Liver (tissue), 9 donors: ENCODE data around the gene MS4A4A. TPM values are rescaled to one million over a fixed set of nuclear protein-coding genes. Genes with fewer than 3 reads are reported as not detected.

Source experiments
- DNase-seq: peaks from one replicate; pipeline ENCODE4 v3.0.0-alpha.2; 2017; ENCODE audit warnings: low spot score
- H3K27ac ChIP-seq, 2 donors: one replicate each; pipeline ENCODE4 v1.7.0; 2013; ENCODE audit warnings: inconsistent platforms in 2 of 2, low read length in 2 of 2, control low read depth in 1 of 2, low read depth in 1 of 2, mild to moderate bottlenecking in 1 of 2
- H3K27me3 ChIP-seq, 4 donors: one replicate each; pipeline versions ENCODE4 v1.6.1 to v1.7.0; 2013; ENCODE audit warnings: low read length in 3 of 4, inconsistent platforms in 1 of 4, mild to moderate bottlenecking in 1 of 4, moderate library complexity in 1 of 4; ENCODE audit not compliant: control insufficient read depth in 4 of 4, insufficient read depth in 4 of 4
- H3K36me3 ChIP-seq, 4 donors: one replicate each; pipeline versions ENCODE4 v1.6.1 to v1.7.0; 2013; ENCODE audit warnings: low read length in 3 of 4, mild to moderate bottlenecking in 3 of 4, low read depth in 1 of 4, moderate library complexity in 1 of 4; ENCODE audit not compliant: control insufficient read depth in 4 of 4, insufficient read depth in 3 of 4
- H3K4me1 ChIP-seq, 4 donors: one replicate each; pipeline versions ENCODE4 v1.6.1 to v1.7.0; 2013; ENCODE audit warnings: low read length in 3 of 4, mild to moderate bottlenecking in 3 of 4, moderate library complexity in 1 of 4; ENCODE audit not compliant: control insufficient read depth in 4 of 4, insufficient read depth in 4 of 4
- H3K4me3 ChIP-seq, 3 donors: one replicate each; pipeline versions ENCODE4 v1.6.1 to v1.7.0; 2013; ENCODE audit warnings: low read length in 3 of 3, control low read depth in 1 of 3, low read depth in 1 of 3, mild to moderate bottlenecking in 1 of 3
- H3K9ac ChIP-seq, 2 donors: one replicate each; pipeline ENCODE4 v1.7.0; 2013; ENCODE audit warnings: low read length in 2 of 2, mild to moderate bottlenecking in 2 of 2, moderate library complexity in 2 of 2, control low read depth in 1 of 2, low read depth in 1 of 2
- H3K9me3 ChIP-seq, 4 donors: one replicate each; pipeline versions ENCODE4 v1.6.1 to v1.7.0; 2013; ENCODE audit warnings: low read length in 3 of 4; ENCODE audit not compliant: control insufficient read depth in 4 of 4
- FOXA2 ChIP-seq: IDR thresholded peaks from 2 replicates; pipeline ENCODE4 v1.6.1; 2016; ENCODE audit warnings: antibody characterized with exemption
- GABPA ChIP-seq, 2 donors: IDR thresholded peaks in 1 of 2; conservative IDR thresholded peaks in 1 of 2; 2 replicates each; pipeline ENCODE4 v1.6.1; 2016; ENCODE audit warnings: antibody characterized with exemption in 2 of 2, mild to moderate bottlenecking in 1 of 2, moderate library complexity in 1 of 2
- RAD21 ChIP-seq, 2 donors: IDR thresholded peaks; 2 replicates each; pipeline ENCODE4 v1.6.1; 2016; ENCODE audit warnings: antibody characterized with exemption in 2 of 2, mild to moderate bottlenecking in 2 of 2
- REST ChIP-seq: IDR thresholded peaks from 2 replicates; pipeline ENCODE4 v1.6.1; 2016; ENCODE audit warnings: antibody characterized with exemption, mild to moderate bottlenecking
- RXRA ChIP-seq, 2 donors: IDR thresholded peaks; 2 replicates each; pipeline ENCODE4 v1.6.1; 2017 to 2018; ENCODE audit warnings: antibody characterized with exemption in 2 of 2, mild to moderate bottlenecking in 1 of 2
- SP1 ChIP-seq: IDR thresholded peaks from 2 replicates; pipeline ENCODE4 v1.6.1; 2018; ENCODE audit warnings: antibody characterized with exemption, mild to moderate bottlenecking
- TAF1 ChIP-seq: conservative IDR thresholded peaks from 2 replicates; pipeline ENCODE4 v1.6.1; 2016; ENCODE audit warnings: antibody characterized with exemption, mild to moderate bottlenecking
- YY1 ChIP-seq: IDR thresholded peaks from 2 replicates; pipeline ENCODE4 v1.6.1; 2016; ENCODE audit warnings: antibody characterized with exemption, mild to moderate bottlenecking
- whole genome bisulfite sequencing: extraction: QIAGEN DNeasy Blood & Tissue Kit; methylation state at CpG from one replicate; pipeline ENCODE4 v1.1.7; 2013; 5-methylcytosine and 5-hydroxymethylcytosine counted together
- polyA plus RNA-seq, 2 donors: library from polyadenylated mRNA; stranded (reverse) in 1 of 2; unstranded in 1 of 2; fragments of 200-250 nt in 1 of 2; fragments of >200 nt in 1 of 2; fragmentation: Nextera tagmentation in 1 of 2; extraction: Ambion mirVana in 1 of 2; gene quantifications; one replicate each; pipeline versions ENCODE4 v1.2.1 to v1.2.3, GENCODE V29; 2013 to 2015
- total RNA-seq, 2 donors: library from RNA; depleted of rRNA; stranded (reverse); fragments of >200 nt; gene quantifications; one replicate each; pipeline ENCODE4 v1.2.3, GENCODE V29; 2014
- donor health status: healthy.
- donor health status: healthy.
- donor health status: healthy.
- donor health status: healthy.
- donor health status: healthy.

Gene MS4A4A
- total and polyA plus RNA-seq, 4 donors: 8.6 to 16.1 (median 10.8) TPM

- no peak for DNase-seq
- WGBS: 51% methylated on average over 6 of the region's 6 CpGs
Observed at GRCh38 chr11:60251485-60252212, 28.8 kb upstream of the MS4A4A start.

GRCh38 chr11:60252213-60253108 is 28.0 kb upstream of the MS4A4A start:
- no peak for TF ChIP-seq YY1
- peak in 1 of 2 donors; percentile 36 for TF ChIP-seq RXRA (IDR thresholded peaks at IDR 0.05)
- no peak for TF ChIP-seq GABPA (IDR thresholded peaks at IDR 0.05 in 1 of 2, conservative IDR thresholded peaks at IDR 0.05 in 1 of 2)
- peak; percentile 13 for TF ChIP-seq SP1
- H3K27ac ChIP-seq: no peak overlapping the region
- H3K27me3 ChIP-seq: no peaks in the 10 kb centered on the region
- no peak overlapping the region for H3K9ac ChIP-seq
- DNase-seq: no peak
- no peak overlapping the region for H3K4me3 ChIP-seq
- H3K36me3 ChIP-seq: no peaks in the 10 kb centered on the region
- WGBS: 30% methylated on average over 2 of the region's 2 CpGs
- no peaks in the 10 kb centered on the region for H3K4me1 ChIP-seq
- H3K9me3 ChIP-seq: peaks cover 4 to 10% (median 8%) of the 10 kb centered on the region in 4 donors

More at GRCh38 chr11:60251485-60252212, 28.8 kb upstream of the MS4A4A start:
- Histone ChIP-seq H3K4me3 (no peak overlapping the region), H3K9me3 (peaks cover 4 to 10% (median 8%) of the 10 kb centered on the region in 4 donors), H3K36me3 (no peaks in the 10 kb centered on the region), H3K4me1 (no peaks in the 10 kb centered on the region), H3K27me3 (peaks cover 0 to 2% (median 0%) of the 10 kb centered on the region in 4 donors), H3K9ac (no peak overlapping the region), H3K27ac (no peak overlapping the region)
- no peak for TF ChIP-seq TAF1
- peak; percentile 42 to 82 for TF ChIP-seq RAD21 (IDR thresholded peaks at IDR 0.05)

DNA sequence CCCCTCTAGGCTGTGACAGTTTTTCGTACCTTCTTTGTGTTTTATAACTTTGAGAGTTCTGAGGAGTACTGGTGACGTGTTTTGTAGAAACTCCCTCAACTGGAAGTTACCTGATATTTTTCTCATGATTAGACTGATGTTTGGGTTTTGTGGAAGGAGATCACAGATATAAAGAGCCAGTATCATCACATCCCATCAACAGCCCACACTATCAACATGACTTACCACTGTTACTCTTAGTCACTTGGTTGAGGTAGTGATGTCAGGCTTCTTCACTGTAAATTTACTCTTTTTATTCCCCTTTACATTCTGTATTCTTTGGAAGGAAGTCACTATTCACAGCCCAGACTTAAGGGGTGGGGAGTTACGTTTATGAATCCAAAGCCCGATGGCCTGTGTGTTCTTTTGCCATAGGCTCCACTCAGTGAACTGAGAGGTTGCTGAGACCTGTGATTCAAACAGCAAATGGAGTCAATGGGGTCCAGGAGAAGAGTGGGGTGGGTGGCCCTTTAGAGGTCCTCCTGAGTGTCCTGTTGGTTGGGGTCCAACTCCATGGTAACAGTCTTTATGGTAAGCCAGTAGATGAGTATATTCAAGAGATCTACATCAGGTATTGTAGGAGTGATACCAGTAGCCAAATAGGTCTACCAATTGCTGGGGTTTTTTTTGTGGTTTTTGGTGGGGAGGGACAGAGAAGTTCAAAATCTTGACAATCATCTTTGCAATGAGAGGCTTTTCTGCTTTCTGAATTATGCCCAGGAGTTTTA is 22.3 kb upstream of the MS4A4A start:
- no peak for TF ChIP-seq REST
- TF ChIP-seq FOXA2: no peak
- no peak for TF ChIP-seq RXRA (IDR thresholded peaks at IDR 0.05)
- H3K9ac ChIP-seq: no peak overlapping the region
- no peak for DNase-seq
- H3K4me3 ChIP-seq: no peak overlapping the region
- WGBS: 84% methylated on average over 4 of the region's 4 CpGs
- no peak overlapping the region for H3K27ac ChIP-seq
- H3K36me3 ChIP-seq: no peaks in the 10 kb centered on the region
- no peaks in the 10 kb centered on the region for H3K4me1 ChIP-seq
- H3K27me3 ChIP-seq: peaks cover 0 to 4% (median 0%) of the 10 kb centered on the region in 4 donors
- peaks cover 4 to 13% (median 8%) of the 10 kb centered on the region in 4 donors for H3K9me3 ChIP-seq
